ENCODE measurements around the gene SS18L1.
A peak's percentile ranks its signal among the peaks of the same experiment; 100 is the strongest.
"Not testable (repeated sequence)": the region's sequence is repeated elsewhere in the genome, so short reads cannot be mapped to it uniquely, and the experiment has no call there.

Gene SS18L1

GRCh38 chr20:62143081-62143956, at the start of gene SS18L1, which contains the start of gene PSMA7:
SS18L1 (plus strand) TSS chr20:62143769; CDS start chr20:62143821, 52 bp downstream.
PSMA7 (minus strand) TSS chr20:62143394; CDS start chr20:62143303, 91 bp downstream.
- DNase-seq (ENCODE audit: low read depth) = peak; percentile 81

GRCh38 chr20:62096421-62097380, 46.9 kb upstream of the SS18L1 start:
- DNase-seq (ENCODE audit: low read depth) = no peak

- DNase-seq (ENCODE audit: low read depth) = no peak
Measured at GRCh38 chr20:62097881-62098407, 45.6 kb upstream of the SS18L1 start.

- DNase-seq (ENCODE audit: low read depth) = no peak
Measured at GRCh38 chr20:62101078-62101477, 42.5 kb upstream of the SS18L1 start.

GRCh38 chr20:62103508-62104233, 39.9 kb upstream of the SS18L1 start:
- DNase-seq (ENCODE audit: low read depth) = no peak

GRCh38 chr20:62104234-62104789, 39.3 kb upstream of the SS18L1 start:
- no peak for DNase-seq (ENCODE audit: low read depth)

GRCh38 chr20:62104791-62105345, 38.7 kb upstream of the SS18L1 start:
- DNase-seq (ENCODE audit: low read depth) = no peak

- no peak for DNase-seq (ENCODE audit: low read depth)
Measured at GRCh38 chr20:62105592-62105991, 38.0 kb upstream of the SS18L1 start.

GRCh38 chr20:62111148-62111547, 32.4 kb upstream of the SS18L1 start:
- no peak for DNase-seq (ENCODE audit: low read depth)

GRCh38 chr20:62112368-62112767, 31.2 kb upstream of the SS18L1 start:
- no peak for DNase-seq (ENCODE audit: low read depth)

GRCh38 chr20:62114894-62115293, 28.7 kb upstream of the SS18L1 start:
- no peak for DNase-seq (ENCODE audit: low read depth)

- not testable (repeated sequence) for DNase-seq (ENCODE audit: low read depth)
Measured at GRCh38 chr20:62115800-62116407, 27.7 kb upstream of the SS18L1 start.

GRCh38 chr20:62116558-62117361, 26.8 kb upstream of the SS18L1 start:
- no peak for DNase-seq (ENCODE audit: low read depth)

- DNase-seq (ENCODE audit: low read depth) = no peak
Measured at GRCh38 chr20:62117362-62117646, 26.3 kb upstream of the SS18L1 start.

GRCh38 chr20:62117658-62118057, 25.9 kb upstream of the SS18L1 start:
- DNase-seq (ENCODE audit: low read depth) = peak; percentile 57

- DNase-seq (ENCODE audit: low read depth) = no peak
Measured at GRCh38 chr20:62118113-62119043, 25.2 kb upstream of the SS18L1 start.

GRCh38 chr20:62119115-62119514, 24.5 kb upstream of the SS18L1 start:
- no peak for DNase-seq (ENCODE audit: low read depth)

- DNase-seq (ENCODE audit: low read depth) = no peak
Measured at GRCh38 chr20:62119591-62120364, 23.8 kb upstream of the SS18L1 start.
